HUES64 (cell line): ENCODE measurements around the gene ITGA3. TPM values are rescaled to one million over a fixed set of nuclear protein-coding genes. Genes with fewer than 3 reads are reported as not detected.

Experiments
- H3K27ac ChIP-seq: 2 replicates; pipeline ENCODE4 v1.7.0; 2013; ENCODE audit warnings: low read depth, low read length, inconsistent platforms
- H3K27me3 ChIP-seq: 2 replicates; pipeline ENCODE4 v1.6.1; 2013; ENCODE audit warnings: mild to moderate bottlenecking, low read length; ENCODE audit not compliant: insufficient read depth
- H3K36me3 ChIP-seq: 2 replicates; pipeline ENCODE4 v1.6.1; 2013; ENCODE audit warnings: mild to moderate bottlenecking, low read length; ENCODE audit not compliant: insufficient read depth
- H3K4me1 ChIP-seq: 2 replicates; pipeline ENCODE4 v1.6.1; 2013; ENCODE audit warnings: mild to moderate bottlenecking, low read length, moderate library complexity; ENCODE audit not compliant: insufficient read depth
- H3K4me3 ChIP-seq: 2 replicates; pipeline ENCODE4 v1.5.1; 2013; ENCODE audit warnings: mild to moderate bottlenecking, low read length, moderate library complexity
- H3K9ac ChIP-seq: 2 replicates; pipeline ENCODE4 v1.6.1; 2013; ENCODE audit warnings: mild to moderate bottlenecking, low read depth, low read length
- H3K9me3 ChIP-seq: 2 replicates; pipeline ENCODE4 v1.6.1; 2013; ENCODE audit warnings: low read depth, low read length; ENCODE audit not compliant: insufficient read depth
- WGBS: fragments of 150-250, 120-280 bp; methylation state at CpG from one replicate; pipeline ENCODE4 v1.1.7; 2013; ENCODE audit warnings: missing lambda C conversion rate; 5-methylcytosine and 5-hydroxymethylcytosine counted together
- polyA plus RNA-seq, 2 experiments: library from polyadenylated mRNA; stranded (reverse); fragments of 50-300 nt; gene quantifications; one replicate each; pipeline ENCODE4 v1.2.3, GENCODE V29; 2013

Gene ITGA3
- 10.5 TPM for polyA plus RNA-seq (2013, experiment 1 of 2)
- 11.7 TPM for polyA plus RNA-seq (2013, experiment 2 of 2)

- Histone ChIP-seq H3K4me3 (peak within 1 kb of the TSS; percentile 79), H3K9ac (peak within 1 kb of the TSS; percentile 62), H3K9me3 (no peaks in the 10 kb centered on the region), H3K27ac (peak within 1 kb of the TSS; percentile 53; the same call in 1 of the 2 replicates), H3K27me3 (peaks cover 21% of the 10 kb centered on the region), H3K4me1 (peaks cover 43% of the 10 kb centered on the region), H3K36me3 (no peaks in the 10 kb centered on the region)
- WGBS = under 1% methylated on average over 64 of the region's 65 CpGs
Measured at GRCh38 chr17:50055426-50056216, at the start of gene ITGA3. Gene ITGA3, plus strand, starts transcription at chr17:50056110. Its CDS starts 330 bp downstream, at chr17:50056440.

GRCh38 chr17:50009282-50009681, 46.6 kb upstream of the ITGA3 start:
- 90% methylated on average over 2 of the region's 2 CpGs for WGBS
- no peak overlapping the region for H3K27ac ChIP-seq
- peaks cover 3% of the 10 kb centered on the region; the same call in 1 of the 2 replicates for H3K27me3 ChIP-seq
- no peaks in the 10 kb centered on the region for H3K36me3 ChIP-seq
- H3K4me3 ChIP-seq = no peak overlapping the region
- H3K9me3 ChIP-seq = peaks cover 8% of the 10 kb centered on the region
- no peak overlapping the region for H3K9ac ChIP-seq
- H3K4me1 ChIP-seq = no peaks in the 10 kb centered on the region

- no peak overlapping the region for H3K4me3 ChIP-seq
- H3K9ac ChIP-seq = no peak overlapping the region
- 80% methylated on average over 2 of the region's 2 CpGs for WGBS
- H3K36me3 ChIP-seq = no peaks in the 10 kb centered on the region
- peaks cover 3% of the 10 kb centered on the region; the same call in 1 of the 2 replicates for H3K27me3 ChIP-seq
- H3K4me1 ChIP-seq = no peaks in the 10 kb centered on the region
- H3K27ac ChIP-seq = no peak overlapping the region
- peaks cover 18% of the 10 kb centered on the region for H3K9me3 ChIP-seq
Measured at GRCh38 chr17:50013079-50013478, 42.8 kb upstream of the ITGA3 start.

GRCh38 chr17:50014471-50015088, 41.3 kb upstream of the ITGA3 start:
- H3K9me3 ChIP-seq = peaks cover 18% of the 10 kb centered on the region
- no peak overlapping the region for H3K9ac ChIP-seq
- H3K4me3 ChIP-seq = no peak overlapping the region
- no peaks in the 10 kb centered on the region for H3K36me3 ChIP-seq
- 25% methylated on average over 1 of the region's 1 CpG for WGBS
- peaks cover 3% of the 10 kb centered on the region; the same call in 1 of the 2 replicates for H3K27me3 ChIP-seq
- H3K27ac ChIP-seq = no peak overlapping the region
- H3K4me1 ChIP-seq = no peaks in the 10 kb centered on the region

GRCh38 chr17:50015146-50015545, 40.8 kb upstream of the ITGA3 start:
- no peak overlapping the region for H3K27ac ChIP-seq
- H3K4me3 ChIP-seq = no peak overlapping the region
- peaks cover 3% of the 10 kb centered on the region; the same call in 1 of the 2 replicates for H3K27me3 ChIP-seq
- no peaks in the 10 kb centered on the region for H3K36me3 ChIP-seq
- H3K4me1 ChIP-seq = no peaks in the 10 kb centered on the region
- 87% methylated on average over 2 of the region's 2 CpGs for WGBS
- H3K9ac ChIP-seq = no peak overlapping the region
- peaks cover 18% of the 10 kb centered on the region for H3K9me3 ChIP-seq

- Histone ChIP-seq H3K36me3 (no peaks in the 10 kb centered on the region), H3K9me3 (peaks cover 10% of the 10 kb centered on the region; the same call in 1 of the 2 replicates), H3K9ac (no peak overlapping the region), H3K27ac (no peak overlapping the region), H3K4me1 (no peaks in the 10 kb centered on the region), H3K27me3 (no peaks in the 10 kb centered on the region), H3K4me3 (no peak overlapping the region)
- 100% methylated on average over 1 of the region's 1 CpG for WGBS
Measured at GRCh38 chr17:50018909-50019308, 37.0 kb upstream of the ITGA3 start.

GRCh38 chr17:50020841-50021599, 34.9 kb upstream of the ITGA3 start:
- Histone ChIP-seq H3K27ac (no peak overlapping the region), H3K9ac (no peak overlapping the region), H3K9me3 (peaks cover 5% of the 10 kb centered on the region), H3K4me3 (no peak overlapping the region), H3K4me1 (no peaks in the 10 kb centered on the region), H3K27me3 (no peaks in the 10 kb centered on the region), H3K36me3 (no peaks in the 10 kb centered on the region)
- WGBS = 80% methylated on average over 12 of the region's 13 CpGs

GRCh38 chr17:50021681-50022370, 34.1 kb upstream of the ITGA3 start:
- Histone ChIP-seq H3K9me3 (peaks cover 5% of the 10 kb centered on the region), H3K27me3 (no peaks in the 10 kb centered on the region), H3K4me1 (no peaks in the 10 kb centered on the region), H3K27ac (no peak overlapping the region), H3K4me3 (no peak overlapping the region), H3K9ac (no peak overlapping the region), H3K36me3 (no peaks in the 10 kb centered on the region)
- whole genome bisulfite sequencing = 90% methylated on average over 6 of the region's 6 CpGs

GRCh38 chr17:50022463-50023130, 33.3 kb upstream of the ITGA3 start:
- Histone ChIP-seq H3K9ac (no peak overlapping the region), H3K9me3 (peaks cover 5% of the 10 kb centered on the region), H3K4me3 (no peak overlapping the region), H3K27me3 (no peaks in the 10 kb centered on the region), H3K4me1 (0 out of 2 replicates have a peak, but pooled peaks cover 4% of the 10 kb centered on the region), H3K36me3 (no peaks in the 10 kb centered on the region), H3K27ac (no peak overlapping the region)
- 77% methylated on average over 6 of the region's 6 CpGs for WGBS

GRCh38 chr17:50023520-50023919, 32.4 kb upstream of the ITGA3 start:
- Histone ChIP-seq H3K9me3 (peaks cover 5% of the 10 kb centered on the region), H3K9ac (no peak overlapping the region), H3K4me3 (no peak overlapping the region), H3K36me3 (no peaks in the 10 kb centered on the region), H3K27ac (no peak overlapping the region), H3K4me1 (peaks cover 13% of the 10 kb centered on the region; the same call in 1 of the 2 replicates), H3K27me3 (no peaks in the 10 kb centered on the region)
- WGBS = 72% methylated on average over 6 of the region's 8 CpGs
